GM18907 (cell line): ENCODE data around the gene ATP10D.
A peak's percentile ranks its signal among the peaks of the same experiment; 100 is the strongest.

Experiments
- ATAC-seq: cut with Tn5 transposase; IDR thresholded peaks from one replicate; pipeline ENCODE4 v1.9.1; 2021; ENCODE audit warnings: mild to moderate bottlenecking, moderate library complexity; ENCODE audit not compliant: unreplicated experiment

The ATP10D gene

DNA sequence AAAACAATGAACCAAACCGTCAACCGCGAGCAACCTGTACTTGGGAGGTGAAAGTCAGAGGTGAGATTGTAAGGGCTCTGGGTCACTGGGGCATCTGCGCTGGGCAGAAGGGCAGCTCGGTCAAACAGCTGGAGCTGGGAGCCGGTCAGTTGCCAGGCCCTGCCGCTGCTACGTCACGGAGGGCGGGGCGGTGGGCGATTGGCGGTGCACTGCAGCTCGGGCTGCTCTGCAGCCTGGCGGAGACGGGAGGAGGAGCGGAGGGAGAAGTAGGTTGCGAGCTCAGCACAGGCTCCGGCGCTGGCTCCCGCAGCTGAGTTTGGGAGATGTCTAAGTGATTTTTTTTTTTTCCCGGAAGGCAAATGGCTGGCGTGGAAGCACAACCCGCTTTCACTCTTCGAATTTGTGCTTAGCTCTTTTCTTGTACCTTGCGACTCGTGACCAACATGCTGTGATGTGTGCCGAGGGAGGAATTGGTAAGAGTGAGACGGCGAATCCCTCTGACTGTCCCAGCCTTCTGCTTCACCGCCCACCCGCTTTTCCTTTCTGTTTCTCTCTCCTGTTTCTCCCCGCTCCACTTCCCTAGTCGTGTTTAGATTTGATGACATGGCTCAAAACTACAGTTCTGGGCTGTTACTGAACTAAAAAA lies at the start of gene ATP10D:
Gene ATP10D, plus strand, starts transcription at position 229 of the 646 bp plus-strand sequence. CDS start 27,266 bp downstream, outside the sequence.
- peak; percentile 98 for ATAC-seq

DNA sequence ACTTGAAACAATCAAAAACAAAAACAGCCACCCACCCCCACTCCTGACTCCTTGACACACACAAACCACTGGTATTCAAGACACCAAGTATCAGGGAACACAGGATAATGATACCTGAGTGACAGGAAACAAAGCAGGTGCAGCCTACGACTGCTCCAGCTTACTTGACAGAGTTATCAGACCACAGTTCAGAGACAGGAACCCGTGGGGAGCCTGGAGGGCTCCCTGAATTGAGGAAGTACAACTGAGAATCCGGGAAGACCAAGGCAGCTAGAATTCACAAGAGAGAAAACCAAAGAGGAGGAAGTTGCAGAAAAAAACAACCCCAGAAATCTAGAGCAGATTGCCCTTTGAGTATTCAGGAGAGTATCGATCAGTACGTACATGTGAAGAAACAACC lies 42.1 kb upstream of the ATP10D start:
- ATAC-seq: peak; percentile 88

DNA sequence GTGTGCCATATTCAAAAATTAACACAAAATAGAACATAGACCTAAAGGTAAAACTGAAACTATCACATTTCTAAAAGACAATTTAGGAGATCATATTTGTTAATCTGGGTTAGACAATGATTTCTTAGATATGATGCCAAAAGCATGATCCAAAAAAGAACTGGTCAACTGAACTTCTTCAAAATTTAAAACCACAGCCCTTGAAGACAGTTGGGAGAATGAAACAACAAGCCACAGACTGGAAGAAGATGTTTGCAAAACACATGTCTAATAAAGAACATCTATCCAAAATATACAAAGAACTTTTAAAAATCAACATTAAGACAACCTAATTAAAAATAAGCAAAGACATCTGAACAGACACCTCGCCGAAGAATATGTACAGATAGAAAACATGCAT lies 41.0 kb upstream of the ATP10D start:
- no peak for ATAC-seq

DNA sequence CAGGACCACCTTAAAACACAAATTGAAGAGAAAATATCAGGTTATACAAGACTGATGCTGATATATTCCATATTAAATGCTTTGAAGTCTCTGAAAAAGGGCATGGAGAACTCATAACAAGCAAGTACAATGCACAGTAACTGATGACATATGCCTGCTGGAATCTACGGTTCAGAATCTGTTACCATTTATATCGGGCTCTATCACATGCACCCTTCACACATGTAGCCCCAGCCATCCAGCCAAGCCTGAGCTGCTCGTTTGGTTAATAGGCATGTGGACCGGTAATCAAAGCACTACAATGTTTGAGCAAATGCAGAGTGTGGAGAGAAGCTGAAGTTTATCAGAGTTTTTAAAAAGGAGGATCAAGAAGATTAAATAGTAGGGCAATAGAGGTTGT lies 33.4 kb upstream of the ATP10D start:
- no peak for ATAC-seq

GRCh38 chr4:47462799-47463234 lies 22.3 kb upstream of the ATP10D start:
- ATAC-seq: peak; percentile 27

- ATAC-seq: peak; percentile 92
Measured at GRCh38 chr4:47463235-47463956, 21.7 kb upstream of the ATP10D start, which contains the start of gene COMMD8. Gene COMMD8, minus strand, starts transcription at chr4:47463702. Its CDS starts 51 bp downstream, at chr4:47463651.

DNA sequence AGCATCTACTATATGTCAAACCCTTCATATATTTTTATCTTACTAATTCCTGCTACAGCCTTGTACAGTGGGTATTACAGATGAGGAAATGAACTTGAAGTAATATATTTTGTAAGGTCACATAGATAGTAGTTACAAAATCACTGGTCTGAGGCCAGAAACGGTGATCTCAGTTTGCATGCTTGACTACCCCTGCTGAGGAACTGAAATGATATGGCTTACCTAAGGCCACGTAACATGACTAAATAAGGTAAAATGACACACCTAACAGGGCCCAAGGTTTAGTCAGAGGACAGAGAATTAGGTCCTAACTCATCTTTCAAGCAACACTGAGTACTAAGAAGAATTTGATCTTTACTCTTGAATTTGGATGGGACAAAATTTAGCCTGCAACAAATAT lies 20.1 kb upstream of the ATP10D start:
- peak; percentile 46 for ATAC-seq

GRCh38 chr4:47466056-47466785 lies 18.9 kb upstream of the ATP10D start:
- no peak for ATAC-seq

- no peak for ATAC-seq
Measured at GRCh38 chr4:47468706-47469365, 16.2 kb upstream of the ATP10D start.

DNA sequence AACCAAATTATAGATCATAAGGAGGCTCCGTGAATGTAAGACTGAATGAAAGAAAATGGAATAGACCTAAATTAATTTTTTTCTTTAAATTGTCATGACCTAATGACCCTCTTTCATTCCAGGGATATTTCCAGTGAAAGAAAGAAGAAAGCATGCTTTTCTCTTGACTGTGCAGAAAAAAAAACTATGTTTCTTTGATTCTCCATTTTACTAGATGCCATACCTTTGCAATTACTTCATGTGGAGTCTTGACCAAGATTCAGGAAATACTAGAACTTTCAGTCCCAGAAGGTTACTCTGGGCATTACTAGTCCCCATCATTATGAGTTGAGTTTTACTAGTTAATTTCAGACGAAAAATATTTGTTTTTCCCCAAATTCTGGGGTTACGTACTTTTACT lies 15.1 kb upstream of the ATP10D start:
- ATAC-seq: no peak

GRCh38 chr4:47471064-47471463 lies 14.0 kb upstream of the ATP10D start:
- no peak for ATAC-seq

- no peak for ATAC-seq
Measured at GRCh38 chr4:47471591-47471990, 13.5 kb upstream of the ATP10D start.

DNA sequence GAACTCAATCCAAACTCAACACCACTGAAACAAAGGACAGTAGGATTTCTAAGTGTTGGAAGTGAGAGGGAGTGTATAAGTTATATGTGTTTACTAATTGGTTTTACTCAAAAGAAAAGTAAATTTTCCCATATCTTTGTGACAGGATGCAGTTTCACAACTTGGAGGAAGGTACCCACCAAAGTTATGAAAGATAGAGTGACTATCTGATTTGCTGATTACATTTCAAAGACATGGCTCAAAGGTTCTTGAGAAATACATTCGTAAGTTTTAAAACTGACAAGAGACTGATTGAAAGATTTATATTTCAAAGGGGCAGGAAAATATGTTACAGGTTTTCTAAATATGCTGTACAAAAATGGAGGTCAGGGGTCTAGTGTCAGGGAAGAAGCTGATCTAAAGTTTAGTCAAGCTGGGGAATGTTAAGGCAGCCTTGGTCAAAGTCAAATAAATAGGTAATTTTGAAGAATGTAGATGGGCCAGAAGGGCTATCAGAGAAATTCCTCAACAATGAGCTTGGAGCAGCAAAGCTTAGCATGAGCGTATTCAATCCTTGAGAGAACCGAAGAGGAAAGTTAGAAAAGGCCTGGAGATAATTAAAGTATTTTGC lies 11.8 kb upstream of the ATP10D start:
- ATAC-seq: no peak

GRCh38 chr4:47474799-47475198 lies 10.3 kb upstream of the ATP10D start:
- ATAC-seq: no peak

DNA sequence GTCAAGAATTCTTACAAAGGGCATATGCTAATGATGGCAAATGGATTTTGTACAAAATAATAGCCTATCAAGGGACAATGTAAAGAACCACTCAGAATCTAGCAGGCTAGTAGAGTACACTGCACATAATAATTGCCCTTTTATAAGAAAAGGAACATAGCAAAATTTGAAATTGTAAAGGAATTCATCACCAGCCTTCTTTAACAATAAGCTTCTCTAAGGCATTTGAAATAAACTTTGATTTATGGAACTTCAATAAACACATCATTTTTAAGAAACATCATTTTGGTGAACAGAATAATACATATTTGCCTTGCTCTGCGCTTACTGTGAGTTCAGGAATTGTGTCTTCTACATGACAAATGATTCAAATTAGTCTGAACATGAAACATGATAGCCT lies 9.7 kb upstream of the ATP10D start:
- no peak for ATAC-seq

DNA sequence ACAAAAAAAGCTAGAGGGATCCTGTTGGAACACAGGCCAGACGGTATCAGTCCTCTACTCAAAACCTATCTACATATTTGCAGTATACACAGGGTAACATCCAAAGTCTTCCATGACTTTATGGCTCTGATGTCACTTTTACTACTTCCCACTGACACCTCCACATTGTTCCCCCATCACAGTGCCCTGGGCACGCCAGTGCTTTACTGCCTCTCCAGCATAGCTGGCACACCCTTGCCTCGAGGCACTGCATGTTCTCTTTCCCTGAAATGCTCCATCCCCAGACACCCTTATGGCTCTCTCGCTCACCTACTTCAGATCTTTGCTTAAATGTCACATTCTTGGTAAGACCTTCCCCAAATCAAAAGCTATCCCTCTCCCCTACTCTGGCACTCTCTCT lies 6.3 kb upstream of the ATP10D start:
- no peak for ATAC-seq

- no peak for ATAC-seq
Measured at GRCh38 chr4:47482326-47482725, 2.7 kb upstream of the ATP10D start.

DNA sequence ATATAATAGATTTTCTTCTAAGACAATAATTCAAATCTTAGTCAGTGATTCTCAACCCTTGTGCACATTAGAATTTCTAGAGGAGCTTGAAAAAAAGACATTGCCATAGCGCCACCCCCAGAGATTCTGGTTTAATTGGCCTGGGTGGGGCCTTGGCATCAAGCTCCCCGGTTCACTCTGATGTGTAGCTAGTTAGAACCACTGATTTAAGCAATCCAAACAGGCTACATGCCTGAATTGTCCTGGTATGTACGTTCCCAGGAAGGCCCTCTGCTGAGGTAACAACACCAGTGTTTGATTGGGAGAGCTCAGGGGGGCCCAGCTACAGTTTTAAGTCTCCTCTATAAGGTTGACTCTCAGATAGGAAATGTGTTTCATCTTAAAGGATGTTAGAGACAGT lies 1.3 kb upstream of the ATP10D start:
- no peak for ATAC-seq

DNA sequence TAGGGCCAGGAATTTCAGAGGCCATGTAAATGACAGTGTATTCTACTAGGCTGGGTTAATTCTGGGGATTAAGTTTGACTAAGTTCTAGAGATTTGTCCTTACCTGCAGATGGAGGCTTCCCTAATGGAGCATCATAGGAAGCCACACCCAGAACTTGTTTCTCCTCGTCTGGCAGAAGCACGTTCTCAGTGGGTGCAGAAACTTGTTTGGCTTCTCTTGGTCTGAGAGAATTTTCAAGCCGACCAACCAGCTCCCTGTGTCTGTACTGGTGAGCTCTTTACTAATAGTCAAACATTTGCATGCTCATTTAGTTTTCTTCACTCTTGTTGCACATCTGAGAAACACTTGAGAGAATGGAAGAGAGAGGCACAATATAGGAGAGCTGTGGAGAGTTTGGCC lies 907 bp upstream of the ATP10D start:
- ATAC-seq: no peak

DNA sequence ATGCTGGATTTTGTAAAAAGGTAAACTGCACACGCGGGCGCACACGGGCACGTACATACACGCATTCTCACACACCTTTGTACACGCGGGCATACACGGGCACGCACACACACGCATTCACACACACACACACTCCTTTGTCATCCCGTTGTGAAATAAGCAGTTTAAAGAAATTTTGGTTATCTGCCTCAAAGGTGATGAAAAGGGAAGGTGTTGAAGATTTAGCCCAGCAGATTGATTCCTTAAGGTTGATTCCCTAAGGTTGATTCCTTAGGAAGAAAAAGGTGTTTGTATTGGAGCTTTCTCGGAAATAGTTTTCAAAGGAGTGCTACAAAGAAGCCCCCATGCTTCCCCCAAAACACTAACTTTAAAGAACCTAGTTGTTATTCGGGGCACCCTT lies 693 bp downstream of the ATP10D start:
- no peak for ATAC-seq

DNA sequence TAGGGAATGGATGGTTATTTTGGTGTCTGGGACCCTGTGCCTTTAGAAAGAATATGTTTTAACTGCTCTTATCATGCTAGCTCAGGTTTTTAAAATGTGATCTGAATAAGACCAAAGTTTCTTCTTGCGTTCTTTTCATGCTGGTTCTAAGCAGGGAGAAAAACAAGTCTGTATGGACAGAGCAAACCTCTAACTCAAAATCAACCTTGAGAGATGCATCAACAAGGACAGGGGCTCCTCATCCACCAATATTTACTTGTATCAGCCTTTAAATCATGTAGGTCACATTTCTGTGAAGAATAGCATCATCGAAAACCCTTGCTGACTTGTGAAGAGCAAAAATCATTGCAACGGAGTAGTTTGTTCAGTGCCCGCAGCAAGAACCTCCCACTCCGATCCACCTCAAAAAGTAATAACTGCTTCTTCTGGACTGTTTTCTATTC lies 1.2 kb downstream of the ATP10D start:
- ATAC-seq: no peak
